ENCODE data around the gene SULT1E1. TPM values are rescaled to one million over a fixed set of nuclear protein-coding genes. Genes with fewer than 3 reads are reported as not detected.

Gene SULT1E1
- total and polyA plus RNA-seq, 2 experiments from 2014 or later, result not detected

DNA sequence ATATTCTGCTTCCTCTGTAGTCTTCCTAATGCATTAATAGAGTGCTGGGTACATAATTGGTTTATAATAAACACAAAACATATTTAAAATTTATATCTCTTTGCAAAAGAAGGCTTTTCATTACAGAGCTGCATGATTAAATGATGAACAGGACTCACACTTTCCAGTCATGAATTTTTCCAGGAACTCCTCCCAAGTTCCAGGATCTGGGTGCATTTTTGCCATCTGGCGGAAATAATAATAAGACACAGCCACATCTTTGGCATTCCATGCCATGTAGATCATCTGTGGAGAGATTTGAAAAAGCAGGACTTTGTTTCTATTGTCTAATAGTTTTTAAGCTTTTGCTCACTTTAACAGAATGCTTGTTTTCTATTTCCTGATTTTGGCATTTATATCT lies 59.3 kb downstream of the SULT1E1 start:
- no peaks in the 10 kb centered on the region for H3K4me1 ChIP-seq (ENCODE audit: insufficient read depth)
- DNase-seq (ENCODE audit: low spot score) (no peak), ATAC-seq (no peak)
- TF ChIP-seq NANOG (IDR thresholded peaks at IDR 0.05; ENCODE audit: borderline replicate concordance), result no peak
- no peak for TF ChIP-seq JUNB (IDR thresholded peaks at IDR 0.05; ENCODE audit: unreplicated experiment)
- TF ChIP-seq, protein P1, sequence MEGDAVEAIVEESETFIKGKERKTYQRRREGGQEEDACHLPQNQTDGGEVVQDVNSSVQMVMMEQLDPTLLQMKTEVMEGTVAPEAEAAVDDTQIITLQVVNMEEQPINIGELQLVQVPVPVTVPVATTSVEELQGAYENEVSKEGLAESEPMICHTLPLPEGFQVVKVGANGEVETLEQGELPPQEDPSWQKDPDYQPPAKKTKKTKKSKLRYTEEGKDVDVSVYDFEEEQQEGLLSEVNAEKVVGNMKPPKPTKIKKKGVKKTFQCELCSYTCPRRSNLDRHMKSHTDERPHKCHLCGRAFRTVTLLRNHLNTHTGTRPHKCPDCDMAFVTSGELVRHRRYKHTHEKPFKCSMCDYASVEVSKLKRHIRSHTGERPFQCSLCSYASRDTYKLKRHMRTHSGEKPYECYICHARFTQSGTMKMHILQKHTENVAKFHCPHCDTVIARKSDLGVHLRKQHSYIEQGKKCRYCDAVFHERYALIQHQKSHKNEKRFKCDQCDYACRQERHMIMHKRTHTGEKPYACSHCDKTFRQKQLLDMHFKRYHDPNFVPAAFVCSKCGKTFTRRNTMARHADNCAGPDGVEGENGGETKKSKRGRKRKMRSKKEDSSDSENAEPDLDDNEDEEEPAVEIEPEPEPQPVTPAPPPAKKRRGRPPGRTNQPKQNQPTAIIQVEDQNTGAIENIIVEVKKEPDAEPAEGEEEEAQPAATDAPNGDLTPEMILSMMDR (conservative IDR thresholded peaks at IDR 0.05; ENCODE audit: low read depth in 2 of 2), result no peak
- TF ChIP-seq, protein P2, sequence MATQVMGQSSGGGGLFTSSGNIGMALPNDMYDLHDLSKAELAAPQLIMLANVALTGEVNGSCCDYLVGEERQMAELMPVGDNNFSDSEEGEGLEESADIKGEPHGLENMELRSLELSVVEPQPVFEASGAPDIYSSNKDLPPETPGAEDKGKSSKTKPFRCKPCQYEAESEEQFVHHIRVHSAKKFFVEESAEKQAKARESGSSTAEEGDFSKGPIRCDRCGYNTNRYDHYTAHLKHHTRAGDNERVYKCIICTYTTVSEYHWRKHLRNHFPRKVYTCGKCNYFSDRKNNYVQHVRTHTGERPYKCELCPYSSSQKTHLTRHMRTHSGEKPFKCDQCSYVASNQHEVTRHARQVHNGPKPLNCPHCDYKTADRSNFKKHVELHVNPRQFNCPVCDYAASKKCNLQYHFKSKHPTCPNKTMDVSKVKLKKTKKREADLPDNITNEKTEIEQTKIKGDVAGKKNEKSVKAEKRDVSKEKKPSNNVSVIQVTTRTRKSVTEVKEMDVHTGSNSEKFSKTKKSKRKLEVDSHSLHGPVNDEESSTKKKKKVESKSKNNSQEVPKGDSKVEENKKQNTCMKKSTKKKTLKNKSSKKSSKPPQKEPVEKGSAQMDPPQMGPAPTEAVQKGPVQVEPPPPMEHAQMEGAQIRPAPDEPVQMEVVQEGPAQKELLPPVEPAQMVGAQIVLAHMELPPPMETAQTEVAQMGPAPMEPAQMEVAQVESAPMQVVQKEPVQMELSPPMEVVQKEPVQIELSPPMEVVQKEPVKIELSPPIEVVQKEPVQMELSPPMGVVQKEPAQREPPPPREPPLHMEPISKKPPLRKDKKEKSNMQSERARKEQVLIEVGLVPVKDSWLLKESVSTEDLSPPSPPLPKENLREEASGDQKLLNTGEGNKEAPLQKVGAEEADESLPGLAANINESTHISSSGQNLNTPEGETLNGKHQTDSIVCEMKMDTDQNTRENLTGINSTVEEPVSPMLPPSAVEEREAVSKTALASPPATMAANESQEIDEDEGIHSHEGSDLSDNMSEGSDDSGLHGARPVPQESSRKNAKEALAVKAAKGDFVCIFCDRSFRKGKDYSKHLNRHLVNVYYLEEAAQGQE (IDR thresholded peaks at IDR 0.05; ENCODE audit: unreplicated experiment), result no peak
- no peak for TF ChIP-seq POLR2AphosphoS5 (IDR thresholded peaks at IDR 0.05; ENCODE audit: low read depth)
- TF ChIP-seq, protein P3, sequence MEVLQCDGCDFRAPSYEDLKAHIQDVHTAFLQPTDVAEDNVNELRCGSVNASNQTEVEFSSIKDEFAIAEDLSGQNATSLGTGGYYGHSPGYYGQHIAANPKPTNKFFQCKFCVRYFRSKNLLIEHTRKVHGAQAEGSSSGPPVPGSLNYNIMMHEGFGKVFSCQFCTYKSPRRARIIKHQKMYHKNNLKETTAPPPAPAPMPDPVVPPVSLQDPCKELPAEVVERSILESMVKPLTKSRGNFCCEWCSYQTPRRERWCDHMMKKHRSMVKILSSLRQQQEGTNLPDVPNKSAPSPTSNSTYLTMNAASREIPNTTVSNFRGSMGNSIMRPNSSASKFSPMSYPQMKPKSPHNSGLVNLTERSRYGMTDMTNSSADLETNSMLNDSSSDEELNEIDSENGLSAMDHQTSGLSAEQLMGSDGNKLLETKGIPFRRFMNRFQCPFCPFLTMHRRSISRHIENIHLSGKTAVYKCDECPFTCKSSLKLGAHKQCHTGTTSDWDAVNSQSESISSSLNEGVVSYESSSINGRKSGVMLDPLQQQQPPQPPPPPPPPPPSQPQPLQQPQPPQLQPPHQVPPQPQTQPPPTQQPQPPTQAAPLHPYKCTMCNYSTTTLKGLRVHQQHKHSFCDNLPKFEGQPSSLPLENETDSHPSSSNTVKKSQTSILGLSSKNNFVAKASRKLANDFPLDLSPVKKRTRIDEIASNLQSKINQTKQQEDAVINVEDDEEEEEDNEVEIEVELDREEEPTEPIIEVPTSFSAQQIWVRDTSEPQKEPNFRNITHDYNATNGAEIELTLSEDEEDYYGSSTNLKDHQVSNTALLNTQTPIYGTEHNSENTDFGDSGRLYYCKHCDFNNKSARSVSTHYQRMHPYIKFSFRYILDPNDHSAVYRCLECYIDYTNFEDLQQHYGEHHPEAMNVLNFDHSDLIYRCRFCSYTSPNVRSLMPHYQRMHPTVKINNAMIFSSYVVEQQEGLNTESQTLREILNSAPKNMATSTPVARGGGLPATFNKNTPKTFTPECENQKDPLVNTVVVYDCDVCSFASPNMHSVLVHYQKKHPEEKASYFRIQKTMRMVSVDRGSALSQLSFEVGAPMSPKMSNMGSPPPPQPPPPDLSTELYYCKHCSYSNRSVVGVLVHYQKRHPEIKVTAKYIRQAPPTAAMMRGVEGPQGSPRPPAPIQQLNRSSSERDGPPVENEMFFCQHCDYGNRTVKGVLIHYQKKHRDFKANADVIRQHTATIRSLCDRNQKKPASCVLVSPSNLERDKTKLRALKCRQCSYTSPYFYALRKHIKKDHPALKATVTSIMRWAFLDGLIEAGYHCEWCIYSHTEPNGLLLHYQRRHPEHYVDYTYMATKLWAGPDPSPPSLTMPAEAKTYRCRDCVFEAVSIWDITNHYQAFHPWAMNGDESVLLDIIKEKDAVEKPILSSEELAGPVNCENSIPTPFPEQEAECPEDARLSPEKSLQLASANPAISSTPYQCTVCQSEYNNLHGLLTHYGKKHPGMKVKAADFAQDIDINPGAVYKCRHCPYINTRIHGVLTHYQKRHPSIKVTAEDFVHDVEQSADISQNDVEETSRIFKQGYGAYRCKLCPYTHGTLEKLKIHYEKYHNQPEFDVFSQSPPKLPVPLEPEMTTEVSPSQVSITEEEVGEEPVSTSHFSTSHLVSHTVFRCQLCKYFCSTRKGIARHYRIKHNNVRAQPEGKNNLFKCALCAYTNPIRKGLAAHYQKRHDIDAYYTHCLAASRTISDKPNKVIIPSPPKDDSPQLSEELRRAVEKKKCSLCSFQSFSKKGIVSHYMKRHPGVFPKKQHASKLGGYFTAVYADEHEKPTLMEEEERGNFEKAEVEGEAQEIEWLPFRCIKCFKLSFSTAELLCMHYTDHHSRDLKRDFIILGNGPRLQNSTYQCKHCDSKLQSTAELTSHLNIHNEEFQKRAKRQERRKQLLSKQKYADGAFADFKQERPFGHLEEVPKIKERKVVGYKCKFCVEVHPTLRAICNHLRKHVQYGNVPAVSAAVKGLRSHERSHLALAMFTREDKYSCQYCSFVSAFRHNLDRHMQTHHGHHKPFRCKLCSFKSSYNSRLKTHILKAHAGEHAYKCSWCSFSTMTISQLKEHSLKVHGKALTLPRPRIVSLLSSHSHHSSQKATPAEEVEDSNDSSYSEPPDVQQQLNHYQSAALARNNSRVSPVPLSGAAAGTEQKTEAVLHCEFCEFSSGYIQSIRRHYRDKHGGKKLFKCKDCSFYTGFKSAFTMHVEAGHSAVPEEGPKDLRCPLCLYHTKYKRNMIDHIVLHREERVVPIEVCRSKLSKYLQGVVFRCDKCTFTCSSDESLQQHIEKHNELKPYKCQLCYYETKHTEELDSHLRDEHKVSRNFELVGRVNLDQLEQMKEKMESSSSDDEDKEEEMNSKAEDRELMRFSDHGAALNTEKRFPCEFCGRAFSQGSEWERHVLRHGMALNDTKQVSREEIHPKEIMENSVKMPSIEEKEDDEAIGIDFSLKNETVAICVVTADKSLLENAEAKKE (CRISPR knock-in tag; IDR thresholded peaks at IDR 0.05), result no peak
- TF ChIP-seq ZNF114 (CRISPR knock-in tag; IDR thresholded peaks at IDR 0.05), result no peak
- no peak for TF ChIP-seq EZH2 (IDR thresholded peaks at IDR 0.05; ENCODE audit: low read depth, unreplicated experiment)
- TF ChIP-seq, protein P4, sequence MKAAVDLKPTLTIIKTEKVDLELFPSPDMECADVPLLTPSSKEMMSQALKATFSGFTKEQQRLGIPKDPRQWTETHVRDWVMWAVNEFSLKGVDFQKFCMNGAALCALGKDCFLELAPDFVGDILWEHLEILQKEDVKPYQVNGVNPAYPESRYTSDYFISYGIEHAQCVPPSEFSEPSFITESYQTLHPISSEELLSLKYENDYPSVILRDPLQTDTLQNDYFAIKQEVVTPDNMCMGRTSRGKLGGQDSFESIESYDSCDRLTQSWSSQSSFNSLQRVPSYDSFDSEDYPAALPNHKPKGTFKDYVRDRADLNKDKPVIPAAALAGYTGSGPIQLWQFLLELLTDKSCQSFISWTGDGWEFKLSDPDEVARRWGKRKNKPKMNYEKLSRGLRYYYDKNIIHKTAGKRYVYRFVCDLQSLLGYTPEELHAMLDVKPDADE (IDR thresholded peaks at IDR 0.05), result no peak
- no peak for TF ChIP-seq CREB1 (CRISPR knock-in tag; IDR thresholded peaks at IDR 0.05; ENCODE audit: low read depth)
- no peak for TF ChIP-seq ZNF331 (CRISPR knock-in tag; IDR thresholded peaks at IDR 0.05; ENCODE audit: low read depth)
- no peak for TF ChIP-seq STAT1 (IDR thresholded peaks at IDR 0.05; ENCODE audit: unreplicated experiment)
- no peak for TF ChIP-seq EZH2phosphoT487 (IDR thresholded peaks at IDR 0.05; ENCODE audit: unreplicated experiment)
- no peaks in the 10 kb centered on the region for H3K4me1 Mint-ChIP-seq
- no peak overlapping the region for H3K4me3 ChIP-seq
- no peaks in the 10 kb centered on the region for H3F3A ChIP-seq (replicated peaks; ENCODE audit: low read depth)
- H3K27ac ChIP-seq (ENCODE audit: low read depth), result no peak overlapping the region
- no peak overlapping the region for H2AFZ ChIP-seq
- H3K9me3 Mint-ChIP-seq, result no peaks in the 10 kb centered on the region
- no peaks in the 10 kb centered on the region for H3K36me3 ChIP-seq (ENCODE audit: insufficient read depth)
- H4K20me1 ChIP-seq (replicated peaks; ENCODE audit: insufficient read depth), result no peaks in the 10 kb centered on the region
- H3K27ac Mint-ChIP-seq, result no peak overlapping the region
- no peaks in the 10 kb centered on the region for H3K79me2 ChIP-seq (replicated peaks; ENCODE audit: insufficient read depth)
- H3K4me3 Mint-ChIP-seq, result no peak overlapping the region
- no peaks in the 10 kb centered on the region for H3K27me3 ChIP-seq (ENCODE audit: insufficient read depth)
- H3K27me3 Mint-ChIP-seq (ENCODE audit: insufficient read depth, low read depth, poor library complexity), result no peaks in the 10 kb centered on the region
- no peaks in the 10 kb centered on the region for H3K36me3 Mint-ChIP-seq (ENCODE audit: low read depth)
- no peaks in the 10 kb centered on the region for H3K9me2 ChIP-seq (ENCODE audit: insufficient read depth)
- H3K4me2 ChIP-seq, result no peak overlapping the region

Data from GM23338 (cell line).